Mesothelial cell of epicardium (in vitro differentiated cells): ENCODE measurements around the gene COL25A1. TPM values are rescaled to one million over a fixed set of nuclear protein-coding genes. Genes with fewer than 3 reads are reported as not detected.

Experiments used
- DNase-seq, 2 experiments: peaks; one replicate each; pipeline ENCODE4 v3.0.0; 2021; ENCODE audit warnings: low spot score in 2 of 2; ENCODE audit not compliant: unreplicated experiment in 2 of 2
- H3K27ac Mint-ChIP-seq: 2 replicates; pipeline ENCODE4 v1.8.0; 2021; ENCODE audit warnings: mixed read lengths
- H3K27me3 Mint-ChIP-seq: 2 replicates; pipeline ENCODE4 v1.8.0; 2021; ENCODE audit warnings: low read depth, mixed read lengths
- H3K36me3 Mint-ChIP-seq: 2 replicates; pipeline ENCODE4 v1.8.0; 2021; ENCODE audit warnings: mixed read lengths
- H3K4me1 Mint-ChIP-seq: 2 replicates; pipeline ENCODE4 v1.8.0; 2021; ENCODE audit warnings: mixed read lengths
- H3K4me3 Mint-ChIP-seq: 2 replicates; pipeline ENCODE4 v1.8.0; 2021; ENCODE audit warnings: mild to moderate bottlenecking, moderate library complexity, mixed read lengths
- H3K9me3 Mint-ChIP-seq: 2 replicates; pipeline ENCODE4 v1.8.0; 2021; ENCODE audit warnings: mixed read lengths
- CTCF ChIP-seq: fragments of 200-600 bp; sonication (generic); IDR thresholded peaks from one replicate; pipeline ENCODE4 v1.5.0; 2021; ENCODE audit warnings: antibody characterized with exemption; ENCODE audit not compliant: unreplicated experiment
- total RNA-seq: library from RNA; stranded (reverse); gene quantifications from 3 replicates; pipeline ENCODE4 v1.2.1, GENCODE V29; 2021

The COL25A1 gene
- total RNA-seq, 1 donor from 2014 or later: 56.7 TPM

- Mint-ChIP-seq H3K27ac (no peak overlapping the region), H3K9me3 (no peaks in the 10 kb centered on the region), H3K27me3 (peaks cover 14% of the 10 kb centered on the region), H3K4me1 (peaks cover 40% of the 10 kb centered on the region), H3K4me3 (no peak overlapping the region), H3K36me3 (peaks cover 11% of the 10 kb centered on the region)
- no peak for DNase-seq
- TF ChIP-seq CTCF: no peak
Measured at GRCh38 chr4:109296527-109296926, 5.9 kb downstream of the COL25A1 start.

GRCh38 chr4:109295081-109295480, 7.4 kb downstream of the COL25A1 start:
- Mint-ChIP-seq H3K27ac (no peak overlapping the region), H3K9me3 (no peaks in the 10 kb centered on the region), H3K4me3 (no peak overlapping the region), H3K27me3 (peaks cover 3% of the 10 kb centered on the region), H3K4me1 (peaks cover 27% of the 10 kb centered on the region), H3K36me3 (peaks cover 13% of the 10 kb centered on the region)
- no peak for TF ChIP-seq CTCF
- DNase-seq: no peak

GRCh38 chr4:109294468-109295020, 7.9 kb downstream of the COL25A1 start:
- H3K27ac Mint-ChIP-seq: no peak overlapping the region
- TF ChIP-seq CTCF: no peak
- peaks cover 10% of the 10 kb centered on the region for H3K36me3 Mint-ChIP-seq
- no peak for DNase-seq
- H3K4me3 Mint-ChIP-seq: no peak overlapping the region
- H3K9me3 Mint-ChIP-seq: no peaks in the 10 kb centered on the region
- H3K4me1 Mint-ChIP-seq: peaks cover 22% of the 10 kb centered on the region
- no peaks in the 10 kb centered on the region for H3K27me3 Mint-ChIP-seq

GRCh38 chr4:109294006-109294405, 8.5 kb downstream of the COL25A1 start:
- Mint-ChIP-seq H3K4me1 (peaks cover 20% of the 10 kb centered on the region), H3K27ac (no peak overlapping the region), H3K27me3 (no peaks in the 10 kb centered on the region), H3K9me3 (no peaks in the 10 kb centered on the region), H3K4me3 (no peak overlapping the region), H3K36me3 (peaks cover 10% of the 10 kb centered on the region)
- DNase-seq: no peak
- TF ChIP-seq CTCF: no peak

- no peak for DNase-seq
- Mint-ChIP-seq H3K4me1 (peaks cover 14% of the 10 kb centered on the region), H3K27ac (no peak overlapping the region), H3K4me3 (no peak overlapping the region), H3K36me3 (peaks cover 9% of the 10 kb centered on the region), H3K9me3 (no peaks in the 10 kb centered on the region), H3K27me3 (no peaks in the 10 kb centered on the region)
- TF ChIP-seq CTCF: no peak
Measured at GRCh38 chr4:109291707-109292238, 10.7 kb downstream of the COL25A1 start.
